Cardiac septum (tissue), 1 donor: ENCODE measurements around the gene ERGIC3. TPM values are rescaled to one million over a fixed set of nuclear protein-coding genes. Genes with fewer than 3 reads are reported as not detected.

Source experiments
- DNase-seq: peaks from one replicate; pipeline ENCODE4 v3.0.0-alpha.2; 2020; ENCODE audit warnings: low spot score
- intact Hi-C: fragments of 100-400 bp; cut with DNase I; formaldehyde crosslinking; loops from one replicate; pipeline ENCODE4 v1.14.0; 2022
- total RNA-seq: library from RNA; stranded (reverse); fragmentation: NEBNext Ultra II Directional; extraction: Animal tissue kit (Norgen Biotek cat#: 25700); gene quantifications from one replicate; pipeline ENCODE4 v1.2.1, GENCODE V29; 2021
- donor health status: DM: no; HTN: no; CAD: no.

Gene ERGIC3
- total RNA-seq, 1 donor from 2014 or later = 91.2 TPM

DNA sequence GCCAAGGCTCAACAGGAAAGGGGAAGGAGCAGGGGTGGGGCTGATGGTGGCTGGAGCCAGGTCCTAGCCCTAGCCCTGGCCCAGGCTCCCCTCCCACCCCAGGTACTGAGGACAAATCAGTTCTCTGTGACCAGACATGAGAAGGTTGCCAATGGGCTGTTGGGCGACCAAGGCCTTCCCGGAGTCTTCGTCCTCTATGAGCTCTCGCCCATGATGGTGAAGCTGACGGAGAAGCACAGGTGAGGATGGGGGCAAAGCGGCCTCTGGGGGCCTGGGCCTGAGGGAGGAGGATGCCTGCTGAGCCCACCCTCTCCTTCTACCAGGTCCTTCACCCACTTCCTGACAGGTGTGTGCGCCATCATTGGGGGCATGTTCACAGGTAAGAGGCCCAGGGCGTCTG lies 15.0 kb downstream of the ERGIC3 start:
- peak; percentile 69 for DNase-seq

DNA sequence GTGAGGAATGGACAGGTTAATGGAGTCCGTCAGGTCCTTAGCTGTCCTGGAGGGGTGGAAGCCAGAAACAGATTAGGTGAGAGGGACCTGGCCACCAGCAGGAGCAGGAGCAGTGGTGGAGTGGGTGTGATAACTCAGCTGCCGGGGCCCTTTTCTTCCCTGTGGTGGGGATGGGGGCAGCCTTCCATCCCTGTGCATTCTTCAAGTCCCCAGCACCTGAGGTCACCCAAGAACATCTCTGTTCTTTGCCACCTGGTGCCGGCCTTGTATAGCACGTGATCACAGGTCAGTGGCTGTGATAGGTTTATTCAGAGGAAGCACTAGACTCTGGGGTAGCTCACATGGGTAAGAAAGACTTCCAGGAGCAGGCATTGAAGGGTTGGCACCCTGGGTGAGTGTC lies 16.6 kb downstream of the ERGIC3 start:
- DNase-seq = peak; percentile 46
- intact Hi-C loops = no loop called here

More for the DNA sequence above, 15.0 kb downstream of the ERGIC3 start:
- intact Hi-C loops = no loop called here

GRCh38 chr20:35559042-35559693 lies 17.3 kb downstream of the ERGIC3 start:
- no peak for DNase-seq
- intact Hi-C loops = no loop called here

DNA sequence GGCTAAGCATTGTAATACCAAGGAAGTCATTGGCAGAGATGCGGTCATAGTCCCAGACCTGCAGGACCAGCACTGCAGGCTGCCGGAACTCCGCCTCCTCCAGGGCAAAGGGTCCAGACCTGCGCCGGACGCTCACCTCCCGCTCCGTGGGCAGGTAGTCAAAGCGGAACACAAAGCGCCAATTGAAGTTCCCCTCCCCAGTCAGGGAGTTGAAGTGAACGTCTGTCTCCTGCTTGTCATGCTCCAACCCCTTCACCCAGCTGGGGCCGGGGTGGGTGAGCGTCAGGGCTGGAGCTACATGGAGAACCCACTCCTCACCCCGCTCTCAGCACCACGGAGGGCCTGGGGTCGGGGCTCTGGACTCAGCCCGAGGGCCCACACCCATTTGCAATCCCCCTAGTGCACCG lies 18.2 kb downstream of the ERGIC3 start:
- intact Hi-C loops = no loop called here
- DNase-seq = no peak

DNA sequence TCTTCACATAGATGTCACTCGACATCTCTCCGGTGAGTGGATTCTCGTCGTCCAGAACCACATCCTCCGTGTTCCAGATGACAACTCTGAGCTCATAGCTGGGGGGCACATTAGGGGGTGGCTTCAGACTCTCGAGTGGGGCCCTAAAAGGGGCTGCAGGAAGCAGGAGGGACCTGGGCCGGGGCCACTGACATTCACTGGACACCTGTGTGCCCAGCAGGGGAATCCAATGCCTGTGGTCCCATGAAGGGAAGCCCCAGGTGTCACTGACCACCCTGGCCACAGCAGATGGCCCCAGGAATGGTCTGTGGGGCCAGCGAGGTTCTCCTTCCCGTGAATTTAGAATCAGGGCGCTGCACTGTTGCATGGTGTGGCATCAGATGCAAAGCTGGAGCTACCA lies 18.7 kb downstream of the ERGIC3 start:
- intact Hi-C loops = no loop called here
- DNase-seq = no peak

DNA sequence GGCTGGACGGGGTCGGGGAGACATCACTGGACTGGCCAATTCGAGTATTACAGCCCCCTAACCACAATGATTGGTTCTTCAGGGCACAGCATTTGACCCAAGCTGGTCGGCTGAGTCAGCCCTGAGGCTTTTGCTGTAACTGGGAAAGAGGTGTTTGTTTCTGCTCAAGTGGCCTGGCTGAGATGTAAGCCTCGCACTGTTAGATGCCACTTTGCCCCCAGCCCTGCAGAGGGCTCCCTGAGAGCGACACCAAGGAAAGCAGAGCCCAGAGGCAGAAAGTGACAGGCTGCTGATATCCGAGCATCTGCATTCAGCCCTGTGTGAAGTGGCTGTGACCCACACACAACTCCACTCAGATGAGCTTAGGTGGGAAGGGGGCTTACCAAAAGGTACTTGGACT lies 19.4 kb downstream of the ERGIC3 start:
- intact Hi-C loops = no loop called here

DNA sequence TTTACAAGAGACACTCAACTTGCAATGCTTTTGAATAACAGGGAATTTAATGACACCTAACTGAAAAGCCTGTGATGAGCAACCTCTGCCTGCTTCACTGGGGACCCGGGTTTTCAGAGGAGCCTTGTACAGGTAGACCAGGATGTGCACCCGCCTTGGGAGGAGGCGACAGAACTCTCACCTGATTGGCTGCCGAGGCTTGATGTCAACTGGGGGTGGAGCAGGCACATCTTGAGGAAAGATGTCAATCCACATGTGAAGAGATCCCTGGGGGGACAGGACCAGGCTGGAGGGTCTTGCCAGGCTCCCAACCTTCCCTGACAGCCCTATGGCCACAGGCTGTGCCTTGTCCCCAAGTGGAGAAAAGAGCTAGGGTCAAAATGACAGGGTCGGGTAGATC lies 19.8 kb downstream of the ERGIC3 start:
- no peak for DNase-seq
- intact Hi-C loops = no loop called here

More for the DNA sequence above, 19.4 kb downstream of the ERGIC3 start:
- no peak for DNase-seq

DNA sequence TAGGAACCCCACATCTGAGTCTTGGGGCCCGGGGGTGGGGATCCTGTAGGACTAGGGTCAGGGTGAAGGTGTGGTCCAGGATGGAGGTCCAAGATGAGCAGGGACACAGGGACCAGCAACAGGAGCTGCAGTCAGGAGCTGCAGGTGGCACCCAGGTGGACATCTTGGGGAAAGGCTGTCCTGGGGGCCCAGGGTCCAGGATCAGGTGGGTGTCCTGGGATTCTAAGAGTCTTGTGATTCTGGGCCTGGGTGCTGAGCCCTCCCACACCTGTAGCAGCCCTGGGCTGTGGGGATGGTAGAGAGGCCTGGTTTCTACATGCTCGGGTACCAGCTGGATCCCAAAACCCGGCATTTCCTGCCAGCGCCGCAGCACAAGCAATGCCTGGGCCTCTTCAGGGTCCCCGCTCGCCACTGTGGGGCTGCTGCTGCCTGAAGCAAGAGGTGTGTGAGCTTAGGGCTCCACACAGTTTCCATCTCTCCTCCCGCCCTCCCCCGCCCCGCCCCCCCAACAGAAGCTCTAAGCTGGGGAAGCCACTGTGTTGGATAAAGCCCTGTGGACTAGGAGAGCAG lies 20.7 kb downstream of the ERGIC3 start:
- no peak for DNase-seq
- intact Hi-C loops = no loop called here

DNA sequence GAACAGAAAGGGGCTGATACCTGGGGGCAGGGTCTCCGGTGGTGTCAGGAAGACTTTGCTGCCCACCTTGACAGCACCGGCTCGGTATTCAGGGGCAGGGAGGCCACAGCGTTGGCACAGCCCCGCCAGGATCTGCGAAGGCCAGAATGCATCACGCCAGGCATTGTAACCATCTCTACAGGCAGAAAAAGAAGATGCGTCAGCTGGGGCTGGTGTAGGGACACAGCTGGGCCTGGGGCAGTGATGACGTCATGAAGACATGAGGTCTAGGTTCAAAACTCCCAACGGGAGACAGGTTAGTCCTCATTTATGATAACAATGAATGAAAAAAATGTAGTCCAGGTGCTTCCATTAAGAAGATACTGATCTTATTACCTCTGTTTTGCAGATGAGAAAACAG lies 22.0 kb downstream of the ERGIC3 start:
- intact Hi-C loops = no loop called here
- peak; percentile 7 for DNase-seq

DNA sequence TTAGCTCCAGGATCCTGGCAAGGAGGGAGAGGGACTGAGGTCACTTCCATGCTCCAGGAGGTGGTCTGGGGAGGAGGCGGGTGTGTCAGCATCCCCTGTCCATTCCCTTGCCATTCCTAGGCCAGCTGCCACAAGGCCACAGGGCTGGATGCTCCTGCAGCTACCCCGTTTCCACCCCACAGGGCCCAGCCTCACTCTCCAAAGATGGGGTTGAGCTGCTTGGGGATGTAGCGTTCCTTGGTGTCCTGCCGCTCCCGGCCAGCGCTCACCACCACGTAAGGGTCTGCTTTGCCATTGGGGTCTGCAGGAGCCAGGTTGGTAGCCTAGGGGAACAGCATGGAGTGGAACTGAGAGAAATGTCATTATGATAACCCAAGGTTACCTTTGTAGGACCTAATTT lies 23.0 kb downstream of the ERGIC3 start:
- intact Hi-C loops = no loop called here
- DNase-seq = peak; percentile 17

DNA sequence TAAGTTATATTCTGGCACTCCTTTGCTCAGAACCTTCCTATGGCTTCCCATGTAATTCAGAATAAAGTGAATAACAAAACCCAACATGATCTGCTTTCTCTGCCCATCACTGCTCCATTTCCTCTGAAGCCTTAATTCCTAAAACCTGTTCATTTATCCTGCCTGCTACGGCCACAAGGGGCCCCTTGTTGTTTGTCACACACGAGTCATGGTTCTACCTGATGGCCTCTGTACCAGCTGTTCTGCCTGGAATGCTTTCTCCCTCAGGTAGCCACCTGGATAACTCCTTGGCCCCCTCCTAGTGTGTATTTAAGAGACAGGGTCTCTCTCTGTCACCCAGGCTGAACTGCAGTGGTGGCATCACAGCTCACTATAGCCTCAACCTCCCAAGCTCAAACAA lies 26.8 kb downstream of the ERGIC3 start:
- peak; percentile 20 for DNase-seq
- intact Hi-C loops = no loop called here

DNA sequence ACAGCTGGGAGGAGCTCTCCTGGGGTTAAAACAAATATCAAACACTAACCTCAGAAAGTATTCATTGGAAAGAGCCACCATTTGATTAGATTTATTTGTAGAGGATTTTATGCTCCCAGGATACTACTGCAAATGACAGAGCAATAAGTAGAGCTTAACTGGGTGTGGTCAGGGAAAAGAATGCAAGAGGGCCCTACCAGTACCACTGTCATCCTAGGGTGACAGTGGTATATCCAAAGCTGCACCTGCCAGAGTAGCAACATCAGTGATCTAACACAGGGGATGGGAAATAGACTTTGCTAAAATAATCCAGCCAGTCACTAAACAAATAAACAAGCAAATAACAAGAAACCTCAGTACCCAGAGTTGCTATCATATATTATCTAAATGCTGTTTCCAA lies 29.7 kb downstream of the ERGIC3 start:
- intact Hi-C loops = no loop called here
- DNase-seq = no peak

GRCh38 chr20:35572838-35573237 lies 31.0 kb downstream of the ERGIC3 start:
- intact Hi-C loops = no loop called here
- DNase-seq = no peak

GRCh38 chr20:35575958-35576357 lies 34.1 kb downstream of the ERGIC3 start:
- no peak for DNase-seq

GRCh38 chr20:35576816-35577215 lies 34.9 kb downstream of the ERGIC3 start:
- no peak for DNase-seq
- intact Hi-C loops = no loop called here

More at GRCh38 chr20:35575958-35576357, 34.1 kb downstream of the ERGIC3 start:
- intact Hi-C loops = no loop called here

DNA sequence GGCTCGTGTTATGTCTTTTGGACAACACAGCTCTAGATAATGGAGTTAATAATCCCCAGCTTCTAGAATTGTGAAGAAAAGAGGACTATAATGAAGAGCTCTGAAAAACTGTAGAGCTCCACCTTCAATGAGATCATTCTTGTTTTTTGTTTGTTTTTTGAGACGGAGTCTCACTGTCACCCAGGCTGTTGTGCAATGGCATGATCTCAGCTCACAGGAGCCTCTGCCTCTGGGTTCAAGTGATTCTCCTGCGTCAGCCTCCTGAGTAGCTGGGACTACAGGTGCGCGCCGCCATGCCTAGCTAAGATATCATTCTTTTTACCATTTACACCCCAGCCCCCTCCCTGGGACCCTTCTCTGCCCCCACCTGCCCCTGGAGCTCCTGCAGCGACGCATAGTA lies 36.6 kb downstream of the ERGIC3 start:
- DNase-seq = no peak
- intact Hi-C loops = no loop called here

- DNase-seq = peak; percentile 10
- intact Hi-C loops = no loop called here
Measured at GRCh38 chr20:35579196-35579595, 37.3 kb downstream of the ERGIC3 start.

GRCh38 chr20:35582131-35582530 lies 40.3 kb downstream of the ERGIC3 start:
- peak; percentile 43 for DNase-seq
- intact Hi-C loops = no loop called here

GRCh38 chr20:35582741-35583404 lies 41.0 kb downstream of the ERGIC3 start:
- DNase-seq = no peak
- intact Hi-C loops = no loop called here

DNA sequence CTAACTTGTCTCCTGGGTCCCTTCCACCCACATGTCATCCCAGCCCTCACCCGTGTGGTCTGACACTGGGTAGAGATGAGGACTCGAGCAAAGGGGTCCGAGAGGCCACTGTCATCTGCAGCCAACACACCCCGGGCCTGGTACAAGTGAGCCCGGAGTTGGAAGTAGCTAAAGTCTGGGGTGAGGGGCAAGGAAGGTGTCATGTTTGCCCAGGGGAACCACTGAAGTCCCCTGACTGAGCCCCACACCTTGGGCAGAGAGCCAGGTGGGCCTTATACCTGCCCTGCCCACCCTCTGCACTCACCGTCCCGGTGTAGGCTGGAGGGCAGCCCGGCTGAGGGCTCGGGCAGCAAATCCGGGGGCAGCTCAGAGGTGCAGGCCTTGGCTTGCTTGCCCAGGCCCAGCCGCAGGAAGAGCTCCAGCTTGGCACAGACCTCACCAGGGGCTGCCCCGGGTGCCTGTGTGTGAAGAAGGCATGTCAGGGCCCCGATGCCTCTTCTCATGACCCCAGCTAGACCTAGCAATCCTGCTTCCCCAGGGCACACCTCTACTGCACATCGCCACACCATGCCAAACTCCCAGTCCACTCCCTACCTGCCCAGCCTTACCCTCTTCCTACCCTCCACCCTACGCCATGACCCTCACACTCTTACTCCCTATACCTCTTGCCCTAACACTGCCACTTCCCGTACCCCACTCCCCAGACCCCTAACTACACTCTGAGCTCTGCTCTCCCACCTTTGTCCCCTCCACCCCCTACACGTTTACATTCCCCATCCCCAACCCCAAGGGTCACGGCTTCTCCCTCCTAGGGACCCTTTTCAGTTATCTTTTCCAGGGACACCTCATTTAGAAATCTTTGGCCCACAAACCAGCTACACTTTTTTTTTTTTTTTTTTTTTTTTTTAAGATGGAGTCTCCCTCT lies 42.0 kb downstream of the ERGIC3 start:
- no peak for DNase-seq
- intact Hi-C loops = no loop called here
